Measurements from ENCODE around the gene LCN10.

The LCN10 gene

GRCh38 chr9:136714096-136714892, 28.4 kb downstream of the LCN10 start:
- no peak for DNase-seq (ENCODE audit: extremely low spot score)
- CTCF ChIA-PET, result interaction anchor here (0.7 to 1.5 kb wide), 2 partner anchors 13 to 104 kb away, joined by 3 to 12 read pairs; no protein-coding TSS in a partner anchor
- POLR2A ChIA-PET, result interaction anchor here (1.0 to 3.4 kb wide), 4 partner anchors 9 to 415 kb away, joined by 3 to 26 read pairs (median 11); no protein-coding TSS in a partner anchor
- TF ChIP-seq SUZ12 (IDR thresholded peaks at IDR 0.05), result no peak
- no peak for TF ChIP-seq FOXA1 (IDR thresholded peaks at IDR 0.05)
- TF ChIP-seq BHLHE40 (IDR thresholded peaks at IDR 0.05; ENCODE audit: borderline replicate concordance), result no peak
- TF ChIP-seq HDGF (IDR thresholded peaks at IDR 0.05; ENCODE audit: borderline replicate concordance), result no peak
- TF ChIP-seq PKNOX1 (IDR thresholded peaks at IDR 0.05), result no peak
- TF ChIP-seq SP1 (IDR thresholded peaks at IDR 0.05), result no peak
- TF ChIP-seq NFRKB (IDR thresholded peaks at IDR 0.05), result no peak
- TF ChIP-seq ZNF384 (IDR thresholded peaks at IDR 0.05), result no peak
- no peak for TF ChIP-seq ARNT (IDR thresholded peaks at IDR 0.05)

GRCh38 chr9:136713550-136713949, 29.2 kb downstream of the LCN10 start:
- DNase-seq (ENCODE audit: extremely low spot score), result no peak
- TF ChIP-seq LEF1 (IDR thresholded peaks at IDR 0.05; ENCODE audit: borderline replicate concordance) (no peak), ZNF384 (IDR thresholded peaks at IDR 0.05) (no peak), L3MBTL2 (conservative IDR thresholded peaks at IDR 0.05) (no peak), ARNT (IDR thresholded peaks at IDR 0.05) (no peak), BHLHE40 (IDR thresholded peaks at IDR 0.05; ENCODE audit: borderline replicate concordance) (no peak), SUZ12 (IDR thresholded peaks at IDR 0.05) (no peak), FOXK2 (IDR thresholded peaks at IDR 0.05) (no peak), NFRKB (IDR thresholded peaks at IDR 0.05) (no peak), HDGF (IDR thresholded peaks at IDR 0.05; ENCODE audit: borderline replicate concordance) (no peak), CTBP1 (IDR thresholded peaks at IDR 0.05; ENCODE audit: borderline replicate concordance) (no peak), SP1 (IDR thresholded peaks at IDR 0.05) (no peak), FOXA1 (IDR thresholded peaks at IDR 0.05) (no peak), PKNOX1 (IDR thresholded peaks at IDR 0.05) (no peak), TARDBP (IDR thresholded peaks at IDR 0.05) (no peak), FOXM1 (IDR thresholded peaks at IDR 0.05; ENCODE audit: borderline replicate concordance) (no peak), ELF4 (IDR thresholded peaks at IDR 0.05) (no peak)
- POLR2A ChIA-PET, result interaction anchor here (0.8 to 3.4 kb wide), 4 partner anchors 9 to 230 kb away, joined by 3 to 26 read pairs (median 11); no protein-coding TSS in a partner anchor
- CTCF ChIA-PET, result interaction anchor here (0.7 to 1.5 kb wide), 3 partner anchors 13 to 107 kb away, joined by 3 to 12 read pairs (median 5); no protein-coding TSS in a partner anchor

GRCh38 chr9:136712690-136713544, 29.8 kb downstream of the LCN10 start:
- POLR2A ChIA-PET, result interaction anchor here (0.8 to 3.4 kb wide), 3 partner anchors 14 to 229 kb away, joined by 3 to 26 read pairs (median 6); no protein-coding TSS in a partner anchor
- no peak for DNase-seq (ENCODE audit: extremely low spot score)
- CTCF ChIA-PET, result interaction anchor here (0.7 to 1.5 kb wide), 2 partner anchors 14 to 107 kb away, joined by 5 to 12 read pairs; no protein-coding TSS in a partner anchor
- TF ChIP-seq FOXK2 (IDR thresholded peaks at IDR 0.05) (no peak), ARNT (IDR thresholded peaks at IDR 0.05) (no peak), FOXM1 (IDR thresholded peaks at IDR 0.05; ENCODE audit: borderline replicate concordance) (no peak), PKNOX1 (IDR thresholded peaks at IDR 0.05) (no peak), FOXA1 (IDR thresholded peaks at IDR 0.05) (no peak), HDGF (IDR thresholded peaks at IDR 0.05; ENCODE audit: borderline replicate concordance) (no peak), ZNF384 (IDR thresholded peaks at IDR 0.05) (no peak), TARDBP (IDR thresholded peaks at IDR 0.05) (no peak), BHLHE40 (IDR thresholded peaks at IDR 0.05; ENCODE audit: borderline replicate concordance) (no peak), ELF4 (IDR thresholded peaks at IDR 0.05) (no peak), NFRKB (IDR thresholded peaks at IDR 0.05) (no peak), L3MBTL2 (conservative IDR thresholded peaks at IDR 0.05) (no peak), CTBP1 (IDR thresholded peaks at IDR 0.05; ENCODE audit: borderline replicate concordance) (no peak), SUZ12 (IDR thresholded peaks at IDR 0.05) (no peak), SP1 (IDR thresholded peaks at IDR 0.05) (no peak), LEF1 (IDR thresholded peaks at IDR 0.05; ENCODE audit: borderline replicate concordance) (no peak)

GRCh38 chr9:136711751-136712689, 30.7 kb downstream of the LCN10 start, which contains the start of gene DIPK1B:
Gene DIPK1B, plus strand, starts transcription at chr9:136712572. Its CDS starts 94 bp downstream, at chr9:136712666.
- POLR2A ChIA-PET, result interaction anchor here (3.4 kb wide), 1 partner anchor 16 kb away, joined by 26 read pairs; no protein-coding TSS in a partner anchor

More at GRCh38 chr9:136711751-136712689, 30.7 kb downstream of the LCN10 start, which contains the start of gene DIPK1B:
- peak; percentile 95 for DNase-seq (ENCODE audit: extremely low spot score)
- CTCF ChIA-PET, result no interaction called here
- TF ChIP-seq ARNT (IDR thresholded peaks at IDR 0.05) (no peak), FOXM1 (IDR thresholded peaks at IDR 0.05; ENCODE audit: borderline replicate concordance) (peak; percentile 59)

All from HEK293T (cell line).